CD4-positive, alpha-beta T cell treated with Interleukin-4 for 4 hours (primary cell): Measurements from ENCODE around the gene MLIP.

Source experiments
- DNase-seq: peaks from one replicate; pipeline ENCODE4 v3.0.0-alpha.2; 2020

MLIP gene

GRCh38 chr6:54289426-54289825, 178.2 kb downstream of the MLIP start:
- DNase-seq = no peak

GRCh38 chr6:54291146-54291545, 179.9 kb downstream of the MLIP start:
- no peak for DNase-seq

GRCh38 chr6:54291738-54292137, 180.5 kb downstream of the MLIP start:
- no peak for DNase-seq

- no peak for DNase-seq
Observed at GRCh38 chr6:54294965-54295532, 183.8 kb downstream of the MLIP start.

- no peak for DNase-seq
Observed at GRCh38 chr6:54299542-54300269, 188.5 kb downstream of the MLIP start.

GRCh38 chr6:54301770-54302169, 190.5 kb downstream of the MLIP start:
- no peak for DNase-seq

- no peak for DNase-seq
Observed at GRCh38 chr6:54307439-54307910, 196.2 kb downstream of the MLIP start.

- DNase-seq = no peak
Observed at GRCh38 chr6:54308289-54308985, 197.2 kb downstream of the MLIP start, which contains the start of gene TINAG. TSS of gene TINAG (plus strand) at chr6:54308441. CDS start at chr6:54308551, 110 bp downstream.

GRCh38 chr6:54308986-54309315, 197.7 kb downstream of the MLIP start:
- DNase-seq = no peak

GRCh38 chr6:54310377-54311152, 199.3 kb downstream of the MLIP start:
- no peak for DNase-seq

GRCh38 chr6:54315656-54316055, 204.4 kb downstream of the MLIP start:
- DNase-seq = no peak
